Measurements from ENCODE around the gene MNX1. TPM values are rescaled to one million over a fixed set of nuclear protein-coding genes. Genes with fewer than 3 reads are reported as not detected.

The MNX1 gene
- total RNA-seq, 2 experiments from 2014 or later = 4.4 to 4.7 TPM

GRCh38 chr7:157022681-157023588 lies 12.5 kb upstream of the MNX1 start:
- no peaks in the 10 kb centered on the region for H3K36me3 ChIP-seq (ENCODE audit: insufficient read depth, low read length)
- no peak overlapping the region for H3K4me3 ChIP-seq (ENCODE audit: low read depth, low read length, poor library complexity, severe bottlenecking)
- no peaks in the 10 kb centered on the region for H3K79me2 ChIP-seq (ENCODE audit: insufficient read depth, low read depth, low read length)
- no peak overlapping the region for H3K27ac ChIP-seq (ENCODE audit: low read depth, low read length, poor library complexity, severe bottlenecking)
- CTCF ChIA-PET (ENCODE audit: unreplicated experiment) = no interaction called here
- no peak overlapping the region for H3K4me2 ChIP-seq (ENCODE audit: low read length)
- POLR2A ChIA-PET = interaction anchor here (0.7 kb wide), 2 partner anchors 81 to 296 kb away, joined by 4 read pairs; no protein-coding TSS in a partner anchor
- no peaks in the 10 kb centered on the region for H3K9me3 ChIP-seq (ENCODE audit: low read length)
- no peak overlapping the region for H2AFZ ChIP-seq (ENCODE audit: low read length)
- intact Hi-C loops (cut with micrococcal nuclease; ENCODE audit: unreplicated experiment) = no loop called here
- H3K9me2 ChIP-seq (ENCODE audit: insufficient read depth, low read length) = no peaks in the 10 kb centered on the region
- H4K20me1 ChIP-seq (ENCODE audit: insufficient read depth, low read length) = no peaks in the 10 kb centered on the region
- no TSS peak for BruUV-seq (replicated peaks)
- no peaks in the 10 kb centered on the region for H3K4me1 ChIP-seq (ENCODE audit: insufficient read depth, low read length, poor library complexity, severe bottlenecking)
- TF ChIP-seq, protein P1, sequence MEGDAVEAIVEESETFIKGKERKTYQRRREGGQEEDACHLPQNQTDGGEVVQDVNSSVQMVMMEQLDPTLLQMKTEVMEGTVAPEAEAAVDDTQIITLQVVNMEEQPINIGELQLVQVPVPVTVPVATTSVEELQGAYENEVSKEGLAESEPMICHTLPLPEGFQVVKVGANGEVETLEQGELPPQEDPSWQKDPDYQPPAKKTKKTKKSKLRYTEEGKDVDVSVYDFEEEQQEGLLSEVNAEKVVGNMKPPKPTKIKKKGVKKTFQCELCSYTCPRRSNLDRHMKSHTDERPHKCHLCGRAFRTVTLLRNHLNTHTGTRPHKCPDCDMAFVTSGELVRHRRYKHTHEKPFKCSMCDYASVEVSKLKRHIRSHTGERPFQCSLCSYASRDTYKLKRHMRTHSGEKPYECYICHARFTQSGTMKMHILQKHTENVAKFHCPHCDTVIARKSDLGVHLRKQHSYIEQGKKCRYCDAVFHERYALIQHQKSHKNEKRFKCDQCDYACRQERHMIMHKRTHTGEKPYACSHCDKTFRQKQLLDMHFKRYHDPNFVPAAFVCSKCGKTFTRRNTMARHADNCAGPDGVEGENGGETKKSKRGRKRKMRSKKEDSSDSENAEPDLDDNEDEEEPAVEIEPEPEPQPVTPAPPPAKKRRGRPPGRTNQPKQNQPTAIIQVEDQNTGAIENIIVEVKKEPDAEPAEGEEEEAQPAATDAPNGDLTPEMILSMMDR (conservative IDR thresholded peaks at IDR 0.05; ENCODE audit: low read length) = no peak
- 0 out of 2 replicates have a peak, but pooled peaks have one; percentile 64 for TF ChIP-seq EZH2phosphoT487 (IDR thresholded peaks at IDR 0.05; ENCODE audit: borderline replicate concordance, low read depth, low read length)
- no peak for DNase-seq (ENCODE audit: low spot score)

DNA sequence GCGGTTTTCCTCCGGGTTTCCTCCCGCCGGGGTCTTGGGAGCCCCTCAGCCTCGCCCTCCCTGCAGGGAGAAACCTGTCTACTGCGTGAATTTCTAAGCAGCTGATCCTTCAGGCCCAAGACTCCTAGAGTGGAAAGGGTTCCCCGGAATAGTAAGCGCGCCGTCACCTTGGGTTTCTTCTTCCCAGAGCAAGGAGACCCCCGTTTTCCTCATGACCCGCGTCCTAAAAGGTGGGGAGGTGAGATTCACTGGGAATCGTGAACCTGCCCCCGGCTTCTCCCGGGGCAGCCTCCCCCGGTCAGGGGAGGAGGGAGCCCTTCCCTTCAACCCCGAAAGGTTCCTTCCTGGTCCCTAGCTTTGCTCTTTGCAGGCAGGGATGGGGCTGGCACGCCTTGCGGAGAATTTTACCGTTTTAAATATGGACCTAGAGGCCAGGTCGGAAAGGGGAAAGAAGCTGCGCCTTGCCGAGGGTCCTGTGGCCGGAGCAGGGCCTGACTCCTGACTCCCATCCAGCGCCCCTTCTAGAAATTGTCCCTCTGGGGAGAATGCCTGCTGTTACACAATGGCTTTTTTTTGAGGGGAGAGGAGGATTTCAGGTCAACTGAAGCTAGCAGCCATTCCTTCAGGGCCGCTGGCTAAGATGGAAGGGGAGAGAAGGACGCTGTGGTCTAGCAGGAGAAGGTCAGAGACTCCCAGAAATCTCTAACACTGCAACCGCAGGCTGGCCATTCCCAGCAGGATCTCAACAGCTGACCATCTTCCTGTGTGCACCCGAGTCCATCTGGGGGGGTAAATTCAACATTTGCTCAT lies 11.6 kb upstream of the MNX1 start:
- Histone ChIP-seq H3K4me2 (ENCODE audit: low read length) (no peak overlapping the region), H3K27ac (ENCODE audit: low read depth, low read length, poor library complexity, severe bottlenecking) (no peak overlapping the region), H3K9me2 (ENCODE audit: insufficient read depth, low read length) (no peaks in the 10 kb centered on the region), H4K20me1 (ENCODE audit: insufficient read depth, low read length) (no peaks in the 10 kb centered on the region), H3K79me2 (ENCODE audit: insufficient read depth, low read depth, low read length) (no peaks in the 10 kb centered on the region), H3K36me3 (ENCODE audit: insufficient read depth, low read length) (no peaks in the 10 kb centered on the region), H2AFZ (ENCODE audit: low read length) (no peak overlapping the region), H3K4me3 (ENCODE audit: low read depth, low read length, poor library complexity, severe bottlenecking) (no peak overlapping the region), H3K4me1 (ENCODE audit: insufficient read depth, low read length, poor library complexity, severe bottlenecking) (no peaks in the 10 kb centered on the region), H3K9me3 (ENCODE audit: low read length) (no peaks in the 10 kb centered on the region)
- no TSS peak for BruUV-seq (replicated peaks)
- TF ChIP-seq EZH2phosphoT487 (IDR thresholded peaks at IDR 0.05; ENCODE audit: borderline replicate concordance, low read depth, low read length) = no peak
- TF ChIP-seq, protein P1 (conservative IDR thresholded peaks at IDR 0.05; ENCODE audit: low read length) = no peak
- ChIA-PET CTCF (ENCODE audit: unreplicated experiment) (no interaction called here), POLR2A (interaction anchor here (0.7 kb wide), 2 partner anchors 82 to 297 kb away, joined by 4 read pairs; no protein-coding TSS in a partner anchor)
- no peak for DNase-seq (ENCODE audit: low spot score)
- intact Hi-C loops (cut with micrococcal nuclease; ENCODE audit: unreplicated experiment) = no loop called here

All from OCI-LY7 (cell line).